GM12874 (cell line): ENCODE data around the gene ZAR1.

Experiments used
- TF ChIP-seq, protein P1 (sequence below): IDR thresholded peaks from 2 replicates; pipeline ENCODE4 v1.5.1; 2011; ENCODE audit warnings: low read depth, mild to moderate bottlenecking, control low read depth, low read length, moderate library complexity; ENCODE audit not compliant: insufficient read depth

Gene ZAR1, protein sequence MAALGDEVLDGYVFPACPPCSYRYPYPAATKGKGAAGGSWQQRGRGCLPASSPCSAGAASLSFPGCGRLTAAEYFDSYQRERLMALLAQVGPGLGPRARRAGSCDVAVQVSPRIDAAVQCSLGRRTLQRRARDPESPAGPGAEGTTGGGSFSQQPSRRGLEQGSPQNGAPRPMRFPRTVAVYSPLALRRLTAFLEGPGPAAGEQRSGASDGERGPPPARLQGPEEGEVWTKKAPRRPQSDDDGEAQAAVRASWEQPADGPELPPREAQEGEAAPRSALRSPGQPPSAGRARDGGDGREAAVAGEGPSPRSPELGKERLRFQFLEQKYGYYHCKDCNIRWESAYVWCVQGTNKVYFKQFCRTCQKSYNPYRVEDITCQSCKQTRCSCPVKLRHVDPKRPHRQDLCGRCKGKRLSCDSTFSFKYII

DNA sequence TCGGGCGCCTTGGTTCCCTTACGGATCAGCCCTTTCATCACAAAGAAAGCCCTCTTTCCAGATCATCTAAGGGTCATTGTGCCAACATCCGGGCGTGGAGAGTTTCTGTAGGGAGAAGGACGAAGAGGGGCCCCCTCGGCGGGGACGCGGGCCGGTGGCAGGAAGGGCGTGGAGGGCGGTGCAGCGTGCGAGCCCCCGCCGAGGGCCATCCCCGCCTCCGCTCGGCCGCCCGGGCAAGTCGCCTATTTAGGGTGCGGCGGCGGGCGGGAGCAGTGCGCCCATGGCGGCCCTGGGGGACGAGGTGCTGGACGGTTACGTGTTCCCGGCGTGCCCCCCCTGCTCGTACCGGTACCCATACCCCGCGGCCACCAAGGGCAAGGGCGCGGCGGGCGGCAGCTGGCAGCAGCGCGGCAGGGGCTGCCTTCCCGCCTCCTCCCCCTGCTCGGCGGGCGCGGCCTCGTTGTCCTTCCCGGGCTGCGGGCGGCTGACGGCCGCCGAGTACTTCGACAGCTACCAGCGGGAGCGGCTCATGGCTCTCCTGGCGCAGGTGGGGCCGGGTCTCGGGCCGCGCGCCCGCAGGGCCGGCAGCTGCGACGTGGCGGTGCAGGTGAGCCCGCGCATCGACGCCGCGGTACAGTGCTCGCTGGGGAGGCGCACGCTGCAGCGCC is at the start of gene ZAR1:
Gene ZAR1, plus strand, starts transcription at position 241 of the 668 bp plus-strand sequence. Its CDS starts 40 bp downstream, at position 281.
- TF ChIP-seq, protein P1, sequence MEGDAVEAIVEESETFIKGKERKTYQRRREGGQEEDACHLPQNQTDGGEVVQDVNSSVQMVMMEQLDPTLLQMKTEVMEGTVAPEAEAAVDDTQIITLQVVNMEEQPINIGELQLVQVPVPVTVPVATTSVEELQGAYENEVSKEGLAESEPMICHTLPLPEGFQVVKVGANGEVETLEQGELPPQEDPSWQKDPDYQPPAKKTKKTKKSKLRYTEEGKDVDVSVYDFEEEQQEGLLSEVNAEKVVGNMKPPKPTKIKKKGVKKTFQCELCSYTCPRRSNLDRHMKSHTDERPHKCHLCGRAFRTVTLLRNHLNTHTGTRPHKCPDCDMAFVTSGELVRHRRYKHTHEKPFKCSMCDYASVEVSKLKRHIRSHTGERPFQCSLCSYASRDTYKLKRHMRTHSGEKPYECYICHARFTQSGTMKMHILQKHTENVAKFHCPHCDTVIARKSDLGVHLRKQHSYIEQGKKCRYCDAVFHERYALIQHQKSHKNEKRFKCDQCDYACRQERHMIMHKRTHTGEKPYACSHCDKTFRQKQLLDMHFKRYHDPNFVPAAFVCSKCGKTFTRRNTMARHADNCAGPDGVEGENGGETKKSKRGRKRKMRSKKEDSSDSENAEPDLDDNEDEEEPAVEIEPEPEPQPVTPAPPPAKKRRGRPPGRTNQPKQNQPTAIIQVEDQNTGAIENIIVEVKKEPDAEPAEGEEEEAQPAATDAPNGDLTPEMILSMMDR = no peak

DNA sequence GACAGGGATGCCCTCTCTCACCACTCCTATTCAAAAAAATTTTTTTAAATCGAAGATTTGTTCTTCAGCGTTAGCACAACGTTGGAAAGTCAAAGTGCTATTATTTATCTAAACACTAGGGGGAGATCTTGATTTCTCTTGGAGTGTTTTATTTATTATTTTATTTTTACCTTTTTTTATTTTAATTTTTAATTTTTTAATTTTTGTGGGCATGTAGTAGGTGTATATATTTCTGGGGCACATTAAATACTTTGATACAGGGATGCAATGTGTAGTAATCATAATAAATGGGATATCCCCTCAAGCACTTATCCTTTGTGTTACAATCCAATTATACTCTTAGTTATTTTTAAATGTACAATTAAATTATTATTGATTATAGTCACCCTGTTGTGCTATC is 44.3 kb upstream of the ZAR1 start:
- TF ChIP-seq, protein P1 = peak; percentile 20; the same call in 1 of the 2 replicates

DNA sequence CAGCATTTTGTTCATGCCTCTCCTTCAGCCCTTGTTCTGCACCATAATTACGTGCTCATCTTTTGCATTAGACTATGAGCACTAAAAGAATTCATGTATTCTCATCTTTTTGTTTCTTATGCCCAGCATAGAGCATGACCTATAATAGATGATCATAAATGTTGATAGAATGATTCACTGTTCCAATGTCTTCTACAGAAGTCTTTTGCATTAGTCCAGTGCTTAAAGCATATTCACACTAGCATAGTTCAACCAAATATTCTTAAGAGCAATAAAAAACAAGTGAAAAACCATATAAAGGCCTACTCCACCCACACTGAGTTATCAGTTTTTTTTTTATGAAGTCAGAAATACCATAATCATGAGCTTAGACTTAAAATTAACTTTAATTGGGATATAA is 43.4 kb upstream of the ZAR1 start:
- TF ChIP-seq, protein P1 = no peak

DNA sequence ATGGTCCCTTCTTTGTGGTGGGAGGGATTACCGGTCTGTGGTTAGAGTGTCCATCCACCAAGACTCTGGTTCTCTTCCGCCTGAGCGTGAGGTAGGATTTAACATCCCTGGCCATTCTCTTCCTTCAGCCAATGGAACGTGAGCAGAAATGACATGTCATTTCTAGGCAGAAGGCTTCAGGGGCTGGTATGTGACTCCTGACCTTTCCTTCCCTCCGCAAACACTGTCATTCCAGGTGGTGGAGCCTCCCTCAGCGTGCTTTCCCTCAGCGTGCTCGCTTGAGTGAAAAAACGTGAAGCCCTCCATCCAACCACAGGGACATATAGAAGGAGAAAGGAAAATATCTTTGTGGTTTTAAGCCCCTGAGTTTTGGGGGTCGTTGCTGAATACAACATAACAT is 40.9 kb upstream of the ZAR1 start:
- TF ChIP-seq, protein P1 = no peak

DNA sequence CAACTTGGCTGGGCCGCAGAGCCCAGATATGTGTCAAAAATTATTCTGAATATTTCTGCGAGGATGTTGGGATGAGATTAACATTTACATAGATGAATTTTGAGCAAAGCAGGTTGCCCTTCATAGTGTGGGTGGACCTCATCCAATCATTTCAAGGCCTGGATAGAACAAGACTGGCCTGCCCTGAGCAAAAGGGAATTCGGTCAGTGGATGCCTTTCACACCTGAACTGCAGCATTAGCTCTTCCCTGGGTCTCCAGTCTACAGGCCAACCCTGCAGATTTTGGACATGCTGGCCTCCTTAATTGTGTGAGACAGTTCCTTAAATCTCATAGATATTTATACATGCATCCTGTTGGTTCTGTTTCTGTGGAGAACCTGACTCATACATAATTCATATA is 39.3 kb upstream of the ZAR1 start:
- TF ChIP-seq, protein P1 = no peak

DNA sequence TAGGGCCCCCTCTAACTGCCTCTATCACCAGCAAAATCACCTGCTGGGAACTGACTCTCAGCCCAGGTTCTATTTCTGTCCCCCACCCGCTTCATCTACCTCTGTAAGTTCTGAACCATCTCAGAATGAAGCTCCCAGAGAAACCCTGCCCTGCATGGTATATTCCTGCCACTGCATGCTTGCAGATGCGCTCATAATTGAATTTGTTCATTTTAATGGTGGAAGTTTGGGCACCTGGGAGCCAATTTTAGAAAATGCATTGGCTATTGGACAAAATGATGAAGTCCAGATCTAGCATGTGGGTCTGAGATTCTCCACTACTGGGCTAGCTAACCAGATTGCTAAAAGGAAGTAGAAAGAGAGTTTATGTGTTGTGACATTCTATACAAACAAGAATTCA is 35.5 kb upstream of the ZAR1 start:
- TF ChIP-seq, protein P1 = no peak

DNA sequence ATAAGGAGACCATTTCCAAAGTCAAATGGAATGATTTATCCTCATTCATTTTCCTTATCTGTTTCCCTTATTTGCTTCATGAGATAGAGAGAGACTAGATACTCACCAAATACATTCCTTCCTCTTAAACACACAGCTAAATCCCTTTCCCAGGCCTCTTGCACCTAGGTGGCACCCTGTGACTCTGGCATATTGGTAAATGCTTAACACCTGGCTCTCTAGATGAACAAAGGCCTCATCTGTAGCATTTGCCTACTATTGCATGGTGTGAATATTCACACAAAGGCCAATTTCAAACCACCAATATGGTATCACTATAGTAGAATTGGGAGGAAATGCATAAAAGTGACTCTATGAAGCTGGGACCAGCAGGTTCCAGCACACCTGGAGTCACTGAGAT is 29.1 kb upstream of the ZAR1 start:
- TF ChIP-seq, protein P1 = no peak
